Mesodermal cell (in vitro differentiated cells): Measurements from ENCODE around the gene RASA3.
"Not testable (repeated sequence)": the region's sequence is repeated elsewhere in the genome, so short reads cannot be mapped to it uniquely, and the experiment has no call there.

Experiments used
- H3K27ac ChIP-seq: 2 replicates; pipeline ENCODE4 v1.7.0; 2013; ENCODE audit warnings: mild to moderate bottlenecking, low read depth, low read length, moderate library complexity; ENCODE audit not compliant: severe bottlenecking
- H3K36me3 ChIP-seq: 2 replicates; pipeline ENCODE4 v1.7.1; 2013; ENCODE audit warnings: mild to moderate bottlenecking, low read length, moderate library complexity; ENCODE audit not compliant: control insufficient read depth, insufficient read depth
- H3K4me1 ChIP-seq: one replicate; pipeline ENCODE4 v1.7.1; 2013; ENCODE audit warnings: mild to moderate bottlenecking, low read length; ENCODE audit not compliant: insufficient read depth, control insufficient read depth, poor library complexity, severe bottlenecking
- H3K4me3 ChIP-seq: 2 replicates; pipeline ENCODE4 v1.7.0; 2013; ENCODE audit warnings: low read length, control low read depth, mild to moderate bottlenecking; ENCODE audit not compliant: insufficient read depth, poor library complexity, severe bottlenecking; ENCODE audit errors: extremely low read depth
- H3K9me3 ChIP-seq: 2 replicates; pipeline ENCODE4 v1.7.1; 2013; ENCODE audit warnings: mild to moderate bottlenecking, low read length, moderate library complexity; ENCODE audit not compliant: control insufficient read depth
- WGBS, 2 experiments: methylation state at CpG; one replicate each; pipeline ENCODE4 v1.1.5; 2013; ENCODE audit warnings: missing lambda C conversion rate in 2 of 2; ENCODE audit not compliant: insufficient coverage in 2 of 2; 5-methylcytosine and 5-hydroxymethylcytosine counted together

Gene RASA3

GRCh38 chr13:114164681-114165429, 32.4 kb upstream of the RASA3 start:
- WGBS, 2 experiments: 92 to 94% methylated on average over 23 to 24 of the region's 26 CpGs
- H3K4me3 ChIP-seq: no peak overlapping the region
- no peaks in the 10 kb centered on the region for H3K9me3 ChIP-seq
- H3K27ac ChIP-seq: no peak overlapping the region
- no peaks in the 10 kb centered on the region for H3K4me1 ChIP-seq
- H3K36me3 ChIP-seq: no peaks in the 10 kb centered on the region

GRCh38 chr13:114164053-114164452, 31.6 kb upstream of the RASA3 start:
- no peaks in the 10 kb centered on the region for H3K9me3 ChIP-seq
- H3K36me3 ChIP-seq: no peaks in the 10 kb centered on the region
- 86 to 91% methylated on average over 4 to 8 of the region's 14 CpGs for WGBS, 2 experiments
- H3K4me1 ChIP-seq: no peaks in the 10 kb centered on the region
- no peak overlapping the region for H3K27ac ChIP-seq
- H3K4me3 ChIP-seq: no peak overlapping the region

- Histone ChIP-seq H3K4me1 (no peaks in the 10 kb centered on the region), H3K36me3 (no peaks in the 10 kb centered on the region), H3K9me3 (no peaks in the 10 kb centered on the region), H3K4me3 (no peak overlapping the region), H3K27ac (no peak overlapping the region)
- WGBS, 2 experiments: 94 to 97% methylated on average over 15 to 16 of the region's 16 CpGs
Observed at GRCh38 chr13:114162533-114162922, 30.1 kb upstream of the RASA3 start.

GRCh38 chr13:114161644-114162532, 29.5 kb upstream of the RASA3 start:
- Histone ChIP-seq H3K9me3 (no peaks in the 10 kb centered on the region), H3K4me1 (no peaks in the 10 kb centered on the region), H3K36me3 (no peaks in the 10 kb centered on the region), H3K4me3 (no peak overlapping the region), H3K27ac (no peak overlapping the region)
- 84 to 86% methylated on average over 27 of the region's 32 CpGs for WGBS, 2 experiments

GRCh38 chr13:114161028-114161556, 28.7 kb upstream of the RASA3 start:
- WGBS, 2 experiments: 95% methylated on average over 45 to 47 of the region's 47 CpGs
- Histone ChIP-seq H3K4me3 (no peak overlapping the region), H3K4me1 (no peaks in the 10 kb centered on the region), H3K9me3 (no peaks in the 10 kb centered on the region), H3K36me3 (no peaks in the 10 kb centered on the region), H3K27ac (no peak overlapping the region)

- not testable (repeated sequence) for H3K27ac ChIP-seq, H3K9me3 ChIP-seq, H3K36me3 ChIP-seq, H3K4me3 ChIP-seq, H3K4me1 ChIP-seq
- WGBS, 2 experiments: 72 to 93% methylated on average over 6 to 8 of the region's 13 CpGs
Observed at GRCh38 chr13:114158869-114159666, 26.6 kb upstream of the RASA3 start.

- H3K27ac ChIP-seq: no peak overlapping the region
- WGBS, 2 experiments: 75 to 80% methylated on average over 8 to 9 of the region's 11 CpGs
- no peaks in the 10 kb centered on the region for H3K36me3 ChIP-seq
Observed at GRCh38 chr13:114157869-114158495, 25.6 kb upstream of the RASA3 start.

GRCh38 chr13:114155926-114156883, 23.8 kb upstream of the RASA3 start:
- Histone ChIP-seq H3K4me3 (no peak overlapping the region), H3K27ac (no peak overlapping the region), H3K9me3 (no peaks in the 10 kb centered on the region), H3K4me1 (no peaks in the 10 kb centered on the region), H3K36me3 (no peaks in the 10 kb centered on the region)
- 78 to 84% methylated on average over 6 to 9 of the region's 19 CpGs for WGBS, 2 experiments

More at GRCh38 chr13:114157869-114158495, 25.6 kb upstream of the RASA3 start:
- no peaks in the 10 kb centered on the region for H3K9me3 ChIP-seq
- no peaks in the 10 kb centered on the region for H3K4me1 ChIP-seq
- no peak overlapping the region for H3K4me3 ChIP-seq

GRCh38 chr13:114155320-114155719, 22.9 kb upstream of the RASA3 start:
- Histone ChIP-seq H3K36me3 (no peaks in the 10 kb centered on the region), H3K9me3 (no peaks in the 10 kb centered on the region), H3K4me3 (no peak overlapping the region), H3K27ac (no peak overlapping the region), H3K4me1 (no peaks in the 10 kb centered on the region)
- WGBS, 2 experiments: no CpG with 5 or more reads among the region's 3 CpGs
